22Rv1 (cell line): ENCODE measurements around the gene TNS3.

Experiments
- H3K27ac ChIP-seq: fragments of 450-650 bp; 2 replicates; pipeline ENCODE4 v1.5.1; 2017
- CTCF ChIP-seq: fragments of 450-650 bp; IDR thresholded peaks from 2 replicates; pipeline ENCODE4 v1.5.1; 2017; ENCODE audit warnings: mild to moderate bottlenecking
- ZFX ChIP-seq: fragments of 450-650 bp; IDR thresholded peaks from 2 replicates; pipeline ENCODE4 v1.6.1; 2017; ENCODE audit warnings: antibody characterized with exemption, borderline replicate concordance

The TNS3 gene

GRCh38 chr7:47472444-47473157 lies 109.3 kb downstream of the TNS3 start:
- peak overlapping the region; percentile 95 for H3K27ac ChIP-seq
- TF ChIP-seq CTCF (no peak), ZFX (no peak)

- H3K27ac ChIP-seq: peak overlapping the region; percentile 95
- TF ChIP-seq CTCF: no peak
- TF ChIP-seq ZFX: no peak
Measured at GRCh38 chr7:47471831-47472230, 110.1 kb downstream of the TNS3 start.

- peak overlapping the region; percentile 95 for H3K27ac ChIP-seq
- no peak for TF ChIP-seq CTCF
- no peak for TF ChIP-seq ZFX
Measured at GRCh38 chr7:47471358-47471703, 110.6 kb downstream of the TNS3 start.

- peak overlapping the region; percentile 95 for H3K27ac ChIP-seq
- TF ChIP-seq ZFX: no peak
- no peak for TF ChIP-seq CTCF
Measured at GRCh38 chr7:47470567-47471357, 111.1 kb downstream of the TNS3 start.

GRCh38 chr7:47469846-47470245 lies 112.1 kb downstream of the TNS3 start:
- peak overlapping the region; percentile 95 for H3K27ac ChIP-seq

GRCh38 chr7:47466832-47467231 lies 115.1 kb downstream of the TNS3 start:
- H3K27ac ChIP-seq: no peak overlapping the region
- TF ChIP-seq CTCF (no peak), ZFX (no peak)

- H3K27ac ChIP-seq: no peak overlapping the region
- no peak for TF ChIP-seq CTCF
- TF ChIP-seq ZFX: no peak
Measured at GRCh38 chr7:47465191-47465590, 116.7 kb downstream of the TNS3 start.
